Rectal smooth muscle tissue (tissue), 1 donor: Measurements from ENCODE around the gene CHRM4.
"Not testable (repeated sequence)": the region's sequence is repeated elsewhere in the genome, so short reads cannot be mapped to it uniquely, and the experiment has no call there.

Source experiments
- H3K27ac ChIP-seq: one replicate; pipeline ENCODE4 v1.7.0; 2013; ENCODE audit warnings: low read depth, low read length, inconsistent platforms
- H3K27me3 ChIP-seq: one replicate; pipeline ENCODE4 v1.7.0; 2013; ENCODE audit warnings: low read length; ENCODE audit not compliant: control insufficient read depth, insufficient read depth
- H3K36me3 ChIP-seq: one replicate; pipeline ENCODE4 v1.7.0; 2013; ENCODE audit warnings: low read length; ENCODE audit not compliant: control insufficient read depth, insufficient read depth
- H3K4me1 ChIP-seq: one replicate; pipeline ENCODE4 v1.7.0; 2013; ENCODE audit warnings: low read length; ENCODE audit not compliant: control insufficient read depth, insufficient read depth
- H3K4me3 ChIP-seq: one replicate; pipeline ENCODE4 v1.7.0; 2013; ENCODE audit warnings: low read length
- H3K9ac ChIP-seq: one replicate; pipeline ENCODE4 v1.7.0; 2013; ENCODE audit warnings: low read length

Gene CHRM4

DNA sequence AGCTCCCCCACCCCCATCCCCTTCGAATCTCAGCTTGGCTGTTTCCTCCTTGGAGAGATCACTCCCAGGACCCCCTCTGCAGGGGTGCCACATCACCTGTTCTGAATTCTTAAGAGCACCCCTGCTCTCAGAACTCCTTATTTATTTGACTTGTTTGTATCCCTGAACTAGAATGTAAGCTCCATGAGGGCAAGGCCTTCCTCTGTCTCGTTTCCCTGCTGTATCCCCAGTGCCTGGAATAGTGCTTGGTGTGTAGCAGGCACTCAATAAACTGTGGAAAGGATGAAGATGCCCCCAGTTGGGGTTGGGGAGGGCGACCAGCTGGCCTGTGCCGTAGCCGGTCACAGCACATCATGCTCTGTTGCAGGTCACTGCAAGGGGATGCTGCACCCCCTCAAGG is 13.7 kb downstream of the CHRM4 start:
- Histone ChIP-seq H3K27me3 (peaks cover 5% of the 10 kb centered on the region), H3K36me3 (peaks cover 18% of the 10 kb centered on the region), H3K27ac (no peak overlapping the region), H3K4me3 (no peak overlapping the region), H3K4me1 (peaks cover 3% of the 10 kb centered on the region), H3K9ac (no peak overlapping the region)

DNA sequence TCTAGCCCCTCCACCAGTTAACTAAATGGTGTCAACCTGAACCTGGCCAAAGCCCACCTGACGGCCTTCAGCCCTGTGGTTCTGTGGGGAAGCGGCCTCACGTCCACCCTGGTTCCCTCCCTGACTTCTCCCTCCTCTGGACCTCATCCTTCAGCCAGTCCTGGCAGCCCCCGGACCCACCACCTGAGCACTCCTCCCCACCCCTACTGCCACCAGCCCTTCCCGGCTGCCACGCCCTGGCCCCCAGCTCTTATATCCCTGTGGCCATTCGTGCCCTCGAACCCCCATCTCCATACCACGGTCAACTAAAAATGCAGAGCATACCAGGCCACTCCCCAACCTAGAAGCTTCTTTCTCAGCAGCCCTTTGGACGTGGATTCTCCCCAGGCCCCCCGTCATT is 14.3 kb downstream of the CHRM4 start:
- no peak overlapping the region for H3K9ac ChIP-seq
- H3K27ac ChIP-seq: no peak overlapping the region
- peaks cover 4% of the 10 kb centered on the region for H3K27me3 ChIP-seq
- no peak overlapping the region for H3K4me3 ChIP-seq
- peaks cover 18% of the 10 kb centered on the region for H3K36me3 ChIP-seq
- no peaks in the 10 kb centered on the region for H3K4me1 ChIP-seq

DNA sequence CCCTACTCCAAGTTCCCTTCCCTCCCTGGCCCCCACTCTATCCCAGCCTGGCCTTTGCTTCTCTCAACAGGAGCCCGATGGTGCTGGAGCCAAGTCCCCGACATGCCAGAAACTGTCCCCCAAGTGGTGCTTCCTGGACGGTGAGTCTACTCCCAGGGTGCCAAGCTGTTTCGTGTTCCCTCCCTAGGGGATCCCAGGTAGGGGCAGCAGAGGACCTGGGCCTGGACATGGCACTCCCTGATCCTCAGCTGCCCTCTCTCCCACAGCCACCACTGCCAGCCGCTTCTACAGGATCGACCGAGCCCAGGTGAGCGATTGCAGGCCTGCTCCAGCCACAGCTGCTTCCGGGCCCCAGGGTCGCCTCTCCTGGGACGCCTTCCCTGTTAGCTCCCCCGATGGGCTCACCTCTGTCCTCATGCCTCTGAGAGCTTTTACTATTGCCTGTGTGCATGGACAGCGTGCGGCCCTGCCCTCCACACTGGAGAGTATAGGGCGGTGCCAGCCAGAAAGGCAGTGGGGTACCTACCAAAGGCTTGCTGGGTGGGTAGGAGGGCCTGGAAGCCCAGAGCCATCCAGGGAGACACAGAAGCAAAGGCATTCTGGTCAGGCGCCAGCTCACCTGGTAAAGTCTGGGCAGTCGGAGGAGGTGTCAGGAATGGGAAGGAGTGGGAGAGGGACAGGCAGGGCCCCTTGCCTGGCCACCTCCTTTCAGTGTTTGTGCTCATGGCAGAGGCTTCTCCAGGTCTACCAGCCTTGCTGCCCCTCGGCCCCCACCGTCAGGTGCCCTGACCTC is 15.1 kb downstream of the CHRM4 start:
- Histone ChIP-seq H3K27me3 (no peaks in the 10 kb centered on the region), H3K27ac (no peak overlapping the region), H3K4me3 (no peak overlapping the region), H3K36me3 (peaks cover 18% of the 10 kb centered on the region), H3K4me1 (no peaks in the 10 kb centered on the region), H3K9ac (no peak overlapping the region)

DNA sequence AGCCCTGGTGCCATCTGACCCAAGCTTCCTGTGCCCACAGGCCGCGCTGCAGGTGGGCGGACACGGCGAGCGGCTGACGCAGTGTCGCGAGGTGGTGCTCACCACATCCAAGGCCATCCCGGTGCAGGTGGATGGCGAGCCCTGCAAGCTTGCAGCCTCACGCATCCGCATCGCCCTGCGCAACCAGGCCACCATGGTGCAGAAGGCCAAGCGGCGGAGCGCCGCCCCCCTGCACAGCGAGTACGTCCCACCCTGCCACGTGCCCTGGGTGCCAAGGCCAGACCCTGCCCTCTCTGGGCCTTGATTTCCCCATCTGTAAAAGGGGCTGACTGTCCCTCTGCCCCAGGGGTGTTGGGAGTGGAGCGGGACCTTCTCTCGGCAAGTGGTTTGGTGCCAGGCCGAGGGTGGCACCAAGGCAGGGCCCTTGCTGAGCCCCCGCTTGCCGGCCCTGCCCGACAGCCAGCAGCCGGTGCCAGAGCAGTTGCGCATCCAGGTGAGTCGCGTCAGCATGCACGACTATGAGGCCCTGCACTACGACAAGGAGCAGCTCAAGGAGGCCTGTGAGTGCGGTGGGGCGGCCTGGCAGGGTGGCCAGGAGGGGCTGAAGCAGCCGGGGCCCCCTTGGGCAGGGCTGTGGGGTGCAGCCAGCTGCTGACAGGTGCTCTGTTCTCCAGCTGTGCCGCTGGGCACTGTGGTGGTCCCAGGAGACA is 16.0 kb downstream of the CHRM4 start:
- Histone ChIP-seq H3K4me3 (no peak overlapping the region), H3K27me3 (no peaks in the 10 kb centered on the region), H3K9ac (no peak overlapping the region), H3K36me3 (peaks cover 18% of the 10 kb centered on the region), H3K27ac (no peak overlapping the region), H3K4me1 (no peaks in the 10 kb centered on the region)

DNA sequence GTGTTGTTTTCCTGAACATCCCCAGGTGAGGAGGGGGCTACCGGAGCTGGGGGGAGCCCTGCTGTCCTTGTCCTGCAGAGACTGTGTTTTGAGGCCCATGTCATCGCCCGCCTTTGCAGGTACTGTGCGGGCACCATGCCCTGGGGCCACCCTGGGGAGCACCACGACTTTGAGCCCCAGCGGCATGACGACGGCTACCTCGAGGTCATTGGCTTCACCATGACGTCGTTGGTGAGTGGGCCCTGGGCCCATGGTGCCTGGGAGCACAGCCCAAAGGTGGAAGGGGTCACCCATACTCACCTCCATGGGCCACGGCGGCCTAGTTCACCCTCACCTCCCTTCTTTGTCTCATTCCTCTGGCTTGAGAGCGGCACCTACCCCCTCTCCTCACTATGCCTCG is 16.8 kb downstream of the CHRM4 start:
- no peak overlapping the region for H3K9ac ChIP-seq
- peaks cover 22% of the 10 kb centered on the region for H3K36me3 ChIP-seq
- no peak overlapping the region for H3K27ac ChIP-seq
- H3K27me3 ChIP-seq: no peaks in the 10 kb centered on the region
- H3K4me1 ChIP-seq: no peaks in the 10 kb centered on the region
- H3K4me3 ChIP-seq: no peak overlapping the region

DNA sequence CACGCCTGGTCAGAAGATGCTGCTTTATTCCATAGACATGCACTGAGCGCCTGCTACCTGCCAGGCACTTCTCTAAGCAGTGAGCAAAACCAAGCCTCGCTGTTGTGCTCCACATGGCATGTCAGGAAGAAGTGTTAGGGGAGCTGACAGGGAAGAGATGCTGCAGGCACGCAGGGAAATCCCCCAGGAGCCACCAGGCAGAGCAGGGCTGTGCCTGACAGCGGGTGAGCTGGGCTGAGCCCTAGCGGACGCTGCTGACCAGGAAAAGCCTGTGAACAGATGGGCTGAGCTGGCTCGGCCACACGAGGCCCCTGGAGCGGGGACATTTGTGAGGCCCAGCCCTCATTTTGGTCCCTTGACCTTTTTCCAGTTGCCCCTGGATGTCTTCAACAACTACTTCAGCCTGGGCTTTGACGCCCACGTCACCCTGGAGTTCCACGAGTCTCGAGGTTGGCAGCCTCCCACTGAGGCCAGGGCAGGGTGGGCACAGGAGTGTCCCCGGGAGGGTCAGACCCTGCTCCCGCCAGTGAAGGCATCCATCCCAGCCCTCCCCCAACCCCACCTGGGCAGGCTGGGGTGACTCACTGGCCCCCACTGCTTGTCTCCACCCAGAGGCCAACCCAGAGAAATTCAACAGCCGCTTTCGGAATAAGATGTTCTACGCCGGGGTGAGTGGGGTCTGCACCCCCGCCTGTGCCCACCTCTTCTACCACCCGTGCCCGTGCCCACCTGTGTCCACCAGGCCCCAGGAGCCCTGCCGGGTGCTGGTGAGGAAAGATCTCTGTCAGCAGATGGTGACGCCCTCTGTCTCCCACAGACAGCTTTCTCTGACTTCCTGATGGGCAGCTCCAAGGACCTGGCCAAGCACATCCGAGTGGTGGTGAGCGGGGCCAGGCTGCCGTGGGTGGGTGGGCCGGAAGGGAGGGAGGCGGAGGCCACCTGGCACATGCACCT is 17.5 kb downstream of the CHRM4 start:
- H3K36me3 ChIP-seq: peaks cover 24% of the 10 kb centered on the region
- no peak overlapping the region for H3K9ac ChIP-seq
- no peak overlapping the region for H3K4me3 ChIP-seq
- no peaks in the 10 kb centered on the region for H3K27me3 ChIP-seq
- no peak overlapping the region for H3K27ac ChIP-seq
- no peaks in the 10 kb centered on the region for H3K4me1 ChIP-seq

DNA sequence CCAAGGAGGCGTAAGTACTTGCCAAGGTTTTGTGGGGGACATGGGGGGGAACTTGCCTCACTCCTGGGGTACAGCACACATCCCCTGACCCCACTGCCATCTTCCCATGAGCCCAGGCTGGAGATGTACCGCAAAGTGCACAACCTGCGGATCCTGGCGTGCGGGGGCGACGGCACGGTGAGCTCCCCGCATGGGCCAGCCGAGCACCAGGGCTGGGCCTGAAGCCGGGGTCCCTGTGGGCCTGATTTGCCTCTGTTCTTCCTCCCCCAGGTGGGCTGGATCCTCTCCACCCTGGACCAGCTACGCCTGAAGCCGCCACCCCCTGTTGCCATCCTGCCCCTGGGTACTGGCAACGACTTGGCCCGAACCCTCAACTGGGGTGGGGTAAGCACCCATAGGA is 19.1 kb downstream of the CHRM4 start:
- H3K27me3 ChIP-seq, H3K27ac ChIP-seq, H3K4me3 ChIP-seq, H3K4me1 ChIP-seq, H3K9ac ChIP-seq: not testable (repeated sequence)
- peaks cover 29% of the 10 kb centered on the region for H3K36me3 ChIP-seq

DNA sequence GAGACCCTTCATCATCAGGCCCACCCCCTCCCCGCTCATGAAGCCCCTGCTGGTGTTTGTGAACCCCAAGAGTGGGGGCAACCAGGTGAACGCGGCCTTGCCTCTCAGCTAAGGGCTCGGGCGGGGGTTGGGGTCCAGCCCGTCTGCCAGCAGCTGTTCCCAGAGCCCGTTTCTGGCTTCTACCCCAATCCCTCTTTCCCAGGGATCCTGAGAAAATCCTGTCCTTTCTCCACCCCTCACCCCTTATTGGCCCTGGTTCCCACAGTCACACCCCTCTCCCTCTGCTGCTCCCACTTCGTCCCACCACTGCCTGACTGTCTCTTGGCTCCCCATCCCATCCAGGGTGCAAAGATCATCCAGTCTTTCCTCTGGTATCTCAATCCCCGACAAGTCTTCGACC is 19.5 kb downstream of the CHRM4 start:
- H3K27me3 ChIP-seq: no peaks in the 10 kb centered on the region
- H3K4me3 ChIP-seq: no peak overlapping the region
- no peaks in the 10 kb centered on the region for H3K4me1 ChIP-seq
- no peak overlapping the region for H3K27ac ChIP-seq
- no peak overlapping the region for H3K9ac ChIP-seq
- peaks cover 29% of the 10 kb centered on the region for H3K36me3 ChIP-seq

DNA sequence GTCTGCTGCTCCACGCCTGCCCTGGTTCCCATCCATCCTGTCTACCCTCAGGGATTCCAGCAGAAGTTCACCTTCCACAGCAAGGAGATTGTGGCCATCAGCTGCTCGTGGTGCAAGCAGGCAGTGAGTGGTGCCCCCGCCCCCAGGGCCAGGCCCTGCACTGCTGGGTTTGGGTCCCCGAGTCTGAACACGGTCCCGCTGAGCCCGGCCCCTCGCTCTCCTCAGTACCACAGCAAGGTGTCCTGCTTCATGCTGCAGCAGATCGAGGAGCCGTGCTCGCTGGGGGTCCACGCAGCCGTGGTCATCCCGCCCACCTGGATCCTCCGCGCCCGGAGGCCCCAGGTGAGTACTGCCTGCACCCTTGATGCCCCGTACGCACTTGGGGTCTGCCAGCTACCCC is 20.3 kb downstream of the CHRM4 start:
- not testable (repeated sequence) for H3K4me1 ChIP-seq, H3K27ac ChIP-seq, H3K9ac ChIP-seq, H3K27me3 ChIP-seq, H3K4me3 ChIP-seq
- peaks cover 29% of the 10 kb centered on the region for H3K36me3 ChIP-seq

DNA sequence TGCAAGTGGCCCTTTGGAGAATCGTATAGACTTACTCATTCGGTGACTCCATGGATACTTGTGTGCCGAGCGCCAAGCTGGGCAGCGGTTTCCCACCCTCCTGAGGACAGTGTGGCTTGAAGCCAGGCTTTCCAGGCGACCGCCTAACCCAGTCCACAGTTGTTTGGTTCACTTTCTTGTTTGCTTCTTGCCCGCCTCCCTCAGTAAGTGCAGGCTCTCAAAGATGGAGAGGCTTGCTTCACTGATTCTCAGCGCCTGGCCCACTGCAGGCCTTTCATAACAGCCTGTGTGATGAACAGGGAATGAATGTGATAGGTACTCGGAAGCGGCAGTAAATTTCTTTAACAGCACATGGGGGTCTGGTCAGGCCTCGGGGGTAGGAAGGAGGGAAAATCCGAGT is 21.3 kb downstream of the CHRM4 start:
- Histone ChIP-seq H3K9ac (no peak overlapping the region), H3K36me3 (peaks cover 25% of the 10 kb centered on the region), H3K27ac (no peak overlapping the region), H3K27me3 (no peaks in the 10 kb centered on the region), H3K4me3 (no peak overlapping the region), H3K4me1 (no peaks in the 10 kb centered on the region)

DNA sequence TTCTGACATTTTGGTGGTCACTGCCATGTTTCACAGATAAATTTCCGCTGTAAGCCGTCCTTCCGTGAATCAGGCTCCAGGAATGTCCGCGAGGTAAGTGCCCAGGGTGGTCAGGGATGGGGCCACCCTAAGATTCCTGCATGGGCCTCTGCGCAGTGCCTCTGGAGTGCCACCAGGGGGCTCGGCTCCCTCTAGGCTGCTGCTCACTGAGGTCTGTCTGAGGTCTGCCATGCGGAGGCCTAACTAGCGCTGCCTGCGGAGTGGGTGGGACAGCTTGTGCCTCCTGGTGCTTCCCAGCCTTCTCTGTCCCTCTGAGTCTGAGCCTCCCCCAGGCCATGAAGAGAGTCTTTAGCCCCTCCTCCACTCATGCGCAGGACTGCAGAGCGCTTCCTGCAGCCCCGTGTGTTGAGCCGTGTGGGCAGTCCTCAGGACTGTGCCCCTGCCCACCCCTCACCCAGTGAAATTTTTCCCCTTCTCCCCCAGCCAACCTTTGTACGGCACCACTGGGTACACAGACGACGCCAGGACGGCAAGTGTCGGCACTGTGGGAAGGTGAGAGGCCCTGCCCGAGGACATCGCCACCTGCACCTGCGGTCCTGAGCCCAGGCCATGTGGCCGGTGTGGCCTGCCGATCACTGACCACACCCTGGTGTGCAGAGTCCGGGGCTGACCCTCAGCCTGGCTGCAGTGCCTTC is 22.0 kb downstream of the CHRM4 start:
- H3K27ac ChIP-seq: no peak overlapping the region
- H3K36me3 ChIP-seq: peaks cover 21% of the 10 kb centered on the region

DNA sequence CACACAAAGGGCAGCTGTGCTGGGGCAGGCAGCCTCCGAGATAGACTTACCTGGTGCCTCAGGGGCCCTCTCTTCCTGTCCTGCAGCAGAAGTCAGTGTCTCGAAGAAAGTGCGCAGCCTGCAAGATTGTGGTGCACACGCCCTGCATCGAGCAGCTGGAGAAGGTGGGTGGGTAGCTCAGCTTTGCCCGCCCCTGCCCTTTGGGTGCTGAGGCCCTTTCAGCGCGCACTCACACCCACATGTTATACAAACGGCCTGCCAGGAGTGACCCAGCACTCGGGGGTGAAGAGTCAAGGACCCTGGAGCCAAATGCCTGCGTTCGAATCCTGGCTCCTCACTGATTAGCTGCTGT is 23.7 kb downstream of the CHRM4 start:
- peaks cover 13% of the 10 kb centered on the region for H3K36me3 ChIP-seq
- H3K9ac ChIP-seq: no peak overlapping the region
- peaks cover 9% of the 10 kb centered on the region for H3K4me1 ChIP-seq
- no peak overlapping the region for H3K4me3 ChIP-seq
- H3K27ac ChIP-seq: no peak overlapping the region
- no peaks in the 10 kb centered on the region for H3K27me3 ChIP-seq

More for the DNA sequence above, 22.0 kb downstream of the CHRM4 start:
- Histone ChIP-seq H3K9ac (no peak overlapping the region), H3K4me1 (no peaks in the 10 kb centered on the region), H3K27me3 (no peaks in the 10 kb centered on the region), H3K4me3 (no peak overlapping the region)
